A549 (cell line): ENCODE data around the gene COX7A1.

Experiments
- CTCF ChIP-seq: fragments of >200 bp; sonication (Bioruptor Twin); formaldehyde crosslinking; IDR thresholded peaks from 3 replicates; pipeline ENCODE4 v1.5.1; 2016
- HDAC2 ChIP-seq: fragments of 200-600 bp; sonication (generic); IDR thresholded peaks from 2 replicates; pipeline ENCODE4 v1.6.1; 2016
- MAFK ChIP-seq: fragments of 450-650 bp; IDR thresholded peaks from 2 replicates; pipeline ENCODE4 v1.6.1; 2014; ENCODE audit not compliant: partially characterized antibody
- NPAS2 ChIP-seq: fragments of 250-450 bp; sonication (Bioruptor Pico); IDR thresholded peaks from 2 replicates; pipeline ENCODE4 v1.8.0; 2022; ENCODE audit warnings: mild to moderate bottlenecking, moderate library complexity, borderline replicate concordance
- POLR2A ChIP-seq: IDR thresholded peaks from 2 replicates; pipeline ENCODE4 v1.6.1; 2012; ENCODE audit warnings: mild to moderate bottlenecking, low read length
- REST ChIP-seq: fragments of 200-600 bp; sonication (generic); IDR thresholded peaks from 2 replicates; pipeline ENCODE4 v1.6.1; 2016; ENCODE audit warnings: antibody characterized with exemption, mild to moderate bottlenecking, moderate library complexity
- SREBF2 ChIP-seq: fragments of 450-650 bp; IDR thresholded peaks from 2 replicates; pipeline ENCODE4 v1.6.1; 2014; ENCODE audit warnings: mild to moderate bottlenecking, moderate library complexity

GRCh38 chr19:36139473-36140303 lies 12.6 kb downstream of the COX7A1 start, which contains the start of gene CAPNS1:
- TF ChIP-seq CTCF = peak; percentile 17; the same call in 1 of the 3 replicates
- no peak for TF ChIP-seq REST
- peak; percentile 83 for TF ChIP-seq POLR2A
- TF ChIP-seq NPAS2 (CRISPR knock-in tag) = no peak
- TF ChIP-seq HDAC2 = no peak
- TF ChIP-seq MAFK = no peak
- no peak for TF ChIP-seq SREBF2
